Activated effector memory CD4-positive, alpha-beta T cell treated with anti-CD3 and anti-CD28 coated beads, Interleukin-2, amount 50 U/mL, for 16 hours (primary cell): Measurements from ENCODE around the gene TIGD3.

Source experiments
- DNase-seq: peaks from one replicate; pipeline ENCODE4 v3.0.0-alpha.2; 2020

TIGD3 gene

GRCh38 chr11:65392186-65392829 lies 37.8 kb downstream of the TIGD3 start:
- DNase-seq: no peak

- no peak for DNase-seq
Observed at GRCh38 chr11:65392899-65393298, 38.3 kb downstream of the TIGD3 start.

GRCh38 chr11:65393513-65394079 lies 39.0 kb downstream of the TIGD3 start:
- no peak for DNase-seq

GRCh38 chr11:65394125-65394536 lies 39.6 kb downstream of the TIGD3 start:
- DNase-seq: no peak

GRCh38 chr11:65395961-65396530 lies 41.5 kb downstream of the TIGD3 start:
- no peak for DNase-seq

GRCh38 chr11:65396769-65397745 lies 42.5 kb downstream of the TIGD3 start:
- DNase-seq: no peak

- no peak for DNase-seq
Observed at GRCh38 chr11:65398362-65398910, 43.9 kb downstream of the TIGD3 start.

- DNase-seq: no peak
Observed at GRCh38 chr11:65399249-65399648, 44.7 kb downstream of the TIGD3 start.

- DNase-seq: no peak
Observed at GRCh38 chr11:65399845-65400244, 45.3 kb downstream of the TIGD3 start.

- DNase-seq: no peak
Observed at GRCh38 chr11:65400307-65401072, 45.9 kb downstream of the TIGD3 start.

GRCh38 chr11:65401073-65401802 lies 46.7 kb downstream of the TIGD3 start:
- DNase-seq: no peak

GRCh38 chr11:65401803-65402248 lies 47.3 kb downstream of the TIGD3 start:
- DNase-seq: no peak

GRCh38 chr11:65402790-65403189 lies 48.2 kb downstream of the TIGD3 start:
- DNase-seq: no peak

GRCh38 chr11:65403607-65404121 lies 49.1 kb downstream of the TIGD3 start:
- no peak for DNase-seq

GRCh38 chr11:65404210-65404609 lies 49.7 kb downstream of the TIGD3 start:
- DNase-seq: no peak

- no peak for DNase-seq
Observed at GRCh38 chr11:65404638-65405339, 50.2 kb downstream of the TIGD3 start.
